ENCODE measurements around the gene ORM2.

DNA sequence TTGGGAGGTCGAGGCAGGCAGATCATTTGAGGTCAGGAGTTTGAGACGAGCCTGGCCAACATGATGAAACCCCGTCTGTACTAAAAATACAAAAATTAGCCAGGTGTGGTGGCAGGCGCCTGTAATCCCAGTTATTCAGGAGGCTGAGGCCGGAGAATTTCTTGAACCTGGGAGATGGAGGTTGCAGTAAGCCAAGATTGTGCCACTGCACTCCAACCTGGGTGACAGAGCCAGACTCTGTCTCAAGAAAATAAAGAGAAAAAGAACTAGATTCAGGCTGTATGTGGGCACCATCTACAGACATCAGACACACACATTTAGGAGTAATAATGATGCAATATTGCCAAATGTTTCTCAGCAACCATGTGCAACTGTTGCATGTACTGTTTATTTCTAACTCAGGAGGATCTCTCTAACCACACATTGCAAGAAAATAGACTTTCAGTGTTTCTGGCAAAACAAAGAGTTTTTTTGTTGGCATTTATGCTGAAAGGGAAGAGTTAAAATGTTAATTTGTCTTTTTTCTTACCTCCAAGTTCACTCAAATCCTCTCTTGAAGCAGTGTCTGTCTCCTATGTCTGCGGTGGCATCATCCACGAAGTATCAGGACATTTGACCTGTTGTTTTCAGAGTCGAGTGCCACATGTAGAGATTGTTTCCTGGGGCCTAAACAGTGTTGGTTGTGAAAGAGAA, 11.9 kb upstream of the ORM2 start:
- no peak for TF ChIP-seq CTCF (IDR thresholded peaks at IDR 0.05)
- TF ChIP-seq POLR2A (IDR thresholded peaks at IDR 0.05) = peak; percentile 14
